HepG2 (cell line): Measurements from ENCODE around the gene NRG3.

Source experiments
- BHLHE40 ChIP-seq: IDR thresholded peaks from 2 replicates; pipeline ENCODE4 v1.6.1; 2011; ENCODE audit warnings: low read length, improper control_type of control experiment
- RFX5 ChIP-seq: IDR thresholded peaks from 2 replicates; pipeline ENCODE4 v1.6.1; 2011; ENCODE audit warnings: low read depth, low read length, improper control_type of control experiment
- ZNF12 ChIP-seq: sonication (generic); formaldehyde crosslinking; IDR thresholded peaks from 2 replicates; pipeline ENCODE4 v1.5.0; 2020; ENCODE audit warnings: missing genetic modification reagents
- ZNF224 ChIP-seq: sonication (generic); formaldehyde crosslinking; IDR thresholded peaks from 2 replicates; pipeline ENCODE4 v1.5.0; 2020; ENCODE audit warnings: mild to moderate bottlenecking, missing genetic modification reagents
- TF ChIP-seq, protein P1 (sequence below): sonication (generic); IDR thresholded peaks from 2 replicates; pipeline ENCODE4 v1.6.1; 2016; ENCODE audit warnings: low read depth, borderline replicate concordance
- TF ChIP-seq, protein P2 (sequence below): sonication (generic); formaldehyde crosslinking; IDR thresholded peaks from 2 replicates; pipeline ENCODE4 v1.5.0; 2020; ENCODE audit warnings: mild to moderate bottlenecking, missing genetic modification reagents, moderate library complexity

DNA sequence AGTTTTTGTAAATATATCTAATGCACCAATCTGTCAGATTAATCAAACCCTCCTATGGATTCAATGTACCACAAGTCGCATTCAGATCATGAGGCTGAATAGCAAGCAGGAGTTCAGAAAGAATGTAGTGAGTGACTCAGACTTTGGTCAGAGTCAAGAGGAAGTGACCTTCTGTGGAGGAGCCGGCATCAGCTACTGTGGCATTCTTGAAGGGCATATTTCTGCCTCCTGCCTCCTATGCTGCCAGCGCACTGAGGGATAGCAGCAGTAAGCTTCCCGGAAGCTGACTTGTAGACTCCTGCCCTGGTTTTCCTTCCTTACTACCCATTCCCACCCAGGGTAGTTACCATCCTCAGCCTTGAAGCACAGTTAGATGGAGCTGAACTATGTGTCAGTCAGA lies 867.5 kb downstream of the NRG3 start:
- TF ChIP-seq, protein P1, sequence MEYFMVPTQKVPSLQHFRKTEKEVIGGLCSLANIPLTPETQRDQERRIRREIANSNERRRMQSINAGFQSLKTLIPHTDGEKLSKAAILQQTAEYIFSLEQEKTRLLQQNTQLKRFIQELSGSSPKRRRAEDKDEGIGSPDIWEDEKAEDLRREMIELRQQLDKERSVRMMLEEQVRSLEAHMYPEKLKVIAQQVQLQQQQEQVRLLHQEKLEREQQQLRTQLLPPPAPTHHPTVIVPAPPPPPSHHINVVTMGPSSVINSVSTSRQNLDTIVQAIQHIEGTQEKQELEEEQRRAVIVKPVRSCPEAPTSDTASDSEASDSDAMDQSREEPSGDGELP: no peak
- no peak for TF ChIP-seq RFX5
- no peak for TF ChIP-seq ZNF224 (CRISPR knock-in tag)
- no peak for TF ChIP-seq BHLHE40
- no peak for TF ChIP-seq ZNF12
- TF ChIP-seq, protein P2, sequence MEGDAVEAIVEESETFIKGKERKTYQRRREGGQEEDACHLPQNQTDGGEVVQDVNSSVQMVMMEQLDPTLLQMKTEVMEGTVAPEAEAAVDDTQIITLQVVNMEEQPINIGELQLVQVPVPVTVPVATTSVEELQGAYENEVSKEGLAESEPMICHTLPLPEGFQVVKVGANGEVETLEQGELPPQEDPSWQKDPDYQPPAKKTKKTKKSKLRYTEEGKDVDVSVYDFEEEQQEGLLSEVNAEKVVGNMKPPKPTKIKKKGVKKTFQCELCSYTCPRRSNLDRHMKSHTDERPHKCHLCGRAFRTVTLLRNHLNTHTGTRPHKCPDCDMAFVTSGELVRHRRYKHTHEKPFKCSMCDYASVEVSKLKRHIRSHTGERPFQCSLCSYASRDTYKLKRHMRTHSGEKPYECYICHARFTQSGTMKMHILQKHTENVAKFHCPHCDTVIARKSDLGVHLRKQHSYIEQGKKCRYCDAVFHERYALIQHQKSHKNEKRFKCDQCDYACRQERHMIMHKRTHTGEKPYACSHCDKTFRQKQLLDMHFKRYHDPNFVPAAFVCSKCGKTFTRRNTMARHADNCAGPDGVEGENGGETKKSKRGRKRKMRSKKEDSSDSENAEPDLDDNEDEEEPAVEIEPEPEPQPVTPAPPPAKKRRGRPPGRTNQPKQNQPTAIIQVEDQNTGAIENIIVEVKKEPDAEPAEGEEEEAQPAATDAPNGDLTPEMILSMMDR (CRISPR knock-in tag): no peak
